ENCODE data around the gene SSTR3.

DNA sequence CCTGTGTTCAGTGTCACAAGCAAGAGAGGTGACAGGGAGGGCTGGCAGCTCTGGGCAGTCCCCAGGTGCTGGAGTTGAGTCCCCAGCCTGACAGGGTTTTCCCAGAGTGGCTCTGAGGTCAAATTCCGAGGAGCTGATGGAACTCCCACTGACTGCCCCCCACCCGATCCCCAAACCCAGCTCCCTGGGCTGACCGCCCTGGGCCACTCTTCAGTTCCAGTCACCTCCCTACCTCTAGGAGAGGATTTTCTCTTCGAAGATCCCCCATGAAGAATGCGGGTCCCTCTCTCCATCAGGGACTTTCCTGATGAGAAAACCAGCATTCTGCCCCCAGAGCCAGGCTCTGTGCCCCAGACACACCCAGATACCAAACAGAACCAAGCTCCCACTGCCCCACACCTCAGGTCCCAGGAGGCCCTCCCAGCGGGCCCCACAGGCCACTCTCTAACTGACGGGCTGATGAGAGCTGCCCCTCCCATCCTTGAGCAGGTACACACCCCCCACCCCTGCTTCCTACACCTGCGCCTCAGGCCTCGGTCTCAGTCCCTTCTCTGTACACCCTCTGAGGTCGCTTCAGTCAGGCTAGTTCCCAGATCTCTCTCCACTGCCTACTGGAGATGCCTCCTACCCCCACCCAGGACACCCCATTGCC is 43.9 kb upstream of the SSTR3 start:
- TF ChIP-seq, protein P1, sequence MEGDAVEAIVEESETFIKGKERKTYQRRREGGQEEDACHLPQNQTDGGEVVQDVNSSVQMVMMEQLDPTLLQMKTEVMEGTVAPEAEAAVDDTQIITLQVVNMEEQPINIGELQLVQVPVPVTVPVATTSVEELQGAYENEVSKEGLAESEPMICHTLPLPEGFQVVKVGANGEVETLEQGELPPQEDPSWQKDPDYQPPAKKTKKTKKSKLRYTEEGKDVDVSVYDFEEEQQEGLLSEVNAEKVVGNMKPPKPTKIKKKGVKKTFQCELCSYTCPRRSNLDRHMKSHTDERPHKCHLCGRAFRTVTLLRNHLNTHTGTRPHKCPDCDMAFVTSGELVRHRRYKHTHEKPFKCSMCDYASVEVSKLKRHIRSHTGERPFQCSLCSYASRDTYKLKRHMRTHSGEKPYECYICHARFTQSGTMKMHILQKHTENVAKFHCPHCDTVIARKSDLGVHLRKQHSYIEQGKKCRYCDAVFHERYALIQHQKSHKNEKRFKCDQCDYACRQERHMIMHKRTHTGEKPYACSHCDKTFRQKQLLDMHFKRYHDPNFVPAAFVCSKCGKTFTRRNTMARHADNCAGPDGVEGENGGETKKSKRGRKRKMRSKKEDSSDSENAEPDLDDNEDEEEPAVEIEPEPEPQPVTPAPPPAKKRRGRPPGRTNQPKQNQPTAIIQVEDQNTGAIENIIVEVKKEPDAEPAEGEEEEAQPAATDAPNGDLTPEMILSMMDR (IDR thresholded peaks at IDR 0.05): no peak
- no peak for TF ChIP-seq POLR2A (IDR thresholded peaks at IDR 0.05)
